ENCODE results near the gene ARHGAP22. TPM values are rescaled to one million over a fixed set of nuclear protein-coding genes. Genes with fewer than 3 reads are reported as not detected.

The ARHGAP22 gene
- total and polyA plus RNA-seq, 11 donors = 1.1 to 9.5 (median 2.8) TPM

- no peak for DNase-seq
- intact Hi-C loops (cut with DNase I) = no loop called here
- ATAC-seq = no peak
- Histone ChIP-seq H3K27me3 (no peaks in the 10 kb centered on the region), H3K4me3 (no peak overlapping the region), H3K27ac (no peak overlapping the region), H3K9me3 (peaks cover 0 to 4% (median 0%) of the 10 kb centered on the region in 12 donors), H3K4me1 (peaks cover 0 to 7% (median 0%) of the 10 kb centered on the region in 12 donors), H3K36me3 (peaks cover 0 to 41% (median 11%) of the 10 kb centered on the region in 9 donors)
- 87 to 95% (median 90%) methylated on average over 4 of the region's 4 CpGs for WGBS, 4 donors
- TF ChIP-seq POLR2A (IDR thresholded peaks at IDR 0.05) (no peak), CTCF (IDR thresholded peaks at IDR 0.05) (no peak)
Measured at GRCh38 chr10:48406658-48407057, 198.2 kb downstream of the ARHGAP22 start.

GRCh38 chr10:48406204-48406603 lies 198.7 kb downstream of the ARHGAP22 start:
- 50 to 96% (median 73%) methylated on average over 3 of the region's 3 CpGs for WGBS, 4 donors

GRCh38 chr10:48404646-48405045 lies 200.2 kb downstream of the ARHGAP22 start:
- H3K9me3 ChIP-seq = no peaks in the 10 kb centered on the region
- WGBS, 4 donors = 90 to 91% (median 91%) methylated on average over 4 of the region's 4 CpGs
- H3K4me1 ChIP-seq = peaks cover 0 to 18% (median 3%) of the 10 kb centered on the region in 12 donors
- TF ChIP-seq CTCF (IDR thresholded peaks at IDR 0.05) (no peak), POLR2A (IDR thresholded peaks at IDR 0.05) (no peak)
- peaks cover 0 to 22% (median 2%) of the 10 kb centered on the region in 9 donors for H3K36me3 ChIP-seq
- H3K27ac ChIP-seq = no peak overlapping the region
- intact Hi-C loops (cut with DNase I) = no loop called here
- ATAC-seq = no peak
- no peak overlapping the region for H3K4me3 ChIP-seq
- H3K27me3 ChIP-seq = no peaks in the 10 kb centered on the region
- no peak for DNase-seq

More at GRCh38 chr10:48406204-48406603, 198.7 kb downstream of the ARHGAP22 start:
- no peaks in the 10 kb centered on the region for H3K27me3 ChIP-seq
- DNase-seq (no peak), ATAC-seq (peak in 1 of 4 donors; percentile 45)
- intact Hi-C loops (cut with DNase I) = no loop called here
- no peak overlapping the region for H3K27ac ChIP-seq
- peaks cover 0 to 7% (median 0%) of the 10 kb centered on the region in 12 donors for H3K4me1 ChIP-seq
- H3K4me3 ChIP-seq = no peak overlapping the region
- H3K36me3 ChIP-seq = peaks cover 0 to 38% (median 11%) of the 10 kb centered on the region in 9 donors
- no peak for TF ChIP-seq CTCF (IDR thresholded peaks at IDR 0.05)
- no peak for TF ChIP-seq POLR2A (IDR thresholded peaks at IDR 0.05)
- H3K9me3 ChIP-seq = peaks cover 0 to under 1% (median 0%) of the 10 kb centered on the region in 12 donors

GRCh38 chr10:48400850-48401220 lies 204.0 kb downstream of the ARHGAP22 start:
- intact Hi-C loops (cut with DNase I) = no loop called here
- DNase-seq (no peak), ATAC-seq (no peak)
- peaks cover 0 to 25% (median 11%) of the 10 kb centered on the region in 12 donors for H3K4me1 ChIP-seq
- H3K36me3 ChIP-seq = peaks cover 0 to 9% (median 0%) of the 10 kb centered on the region in 9 donors
- H3K27ac ChIP-seq = no peak overlapping the region
- no peaks in the 10 kb centered on the region for H3K9me3 ChIP-seq
- WGBS, 4 donors = 93 to 100% (median 98%) methylated on average over 1 of the region's 1 CpG
- TF ChIP-seq POLR2A (IDR thresholded peaks at IDR 0.05) (no peak), CTCF (IDR thresholded peaks at IDR 0.05) (no peak)
- no peaks in the 10 kb centered on the region for H3K27me3 ChIP-seq
- no peak overlapping the region for H3K4me3 ChIP-seq

Measured in heart left ventricle (tissue), 16 donors.